PC-9 (cell line): ENCODE data around the gene CARMIL1.

ENCODE experiments used
- CTCF ChIP-seq: fragments of 200-600 bp; sonication (generic); conservative IDR thresholded peaks from 2 replicates; pipeline ENCODE4 v1.6.1; 2017; ENCODE audit warnings: mixed run types, antibody characterized with exemption, mild to moderate bottlenecking, moderate library complexity
- EZH2 ChIP-seq: fragments of 200-600 bp; sonication (generic); IDR thresholded peaks from 2 replicates; pipeline ENCODE4 v1.8.0; 2017; ENCODE audit warnings: antibody characterized with exemption, low read depth

GRCh38 chr6:25553502-25553901 is 274.3 kb downstream of the CARMIL1 start:
- TF ChIP-seq CTCF: no peak
- no peak for TF ChIP-seq EZH2
